DND-41 (cell line): ENCODE data around the gene SLC30A3.

Source experiments
- EZH2 ChIP-seq: IDR thresholded peaks from 3 replicates; pipeline ENCODE4 v1.6.1; 2012; ENCODE audit warnings: borderline replicate concordance, low read depth, mild to moderate bottlenecking, moderate library complexity, low read length, inconsistent platforms; ENCODE audit not compliant: severe bottlenecking
- TF ChIP-seq, protein P1 (sequence below): IDR thresholded peaks from 2 replicates; pipeline ENCODE4 v1.5.1; 2012; ENCODE audit warnings: borderline replicate concordance, low read length, moderate library complexity, mild to moderate bottlenecking; ENCODE audit not compliant: poor library complexity, severe bottlenecking; ENCODE audit errors: extremely low read depth

DNA sequence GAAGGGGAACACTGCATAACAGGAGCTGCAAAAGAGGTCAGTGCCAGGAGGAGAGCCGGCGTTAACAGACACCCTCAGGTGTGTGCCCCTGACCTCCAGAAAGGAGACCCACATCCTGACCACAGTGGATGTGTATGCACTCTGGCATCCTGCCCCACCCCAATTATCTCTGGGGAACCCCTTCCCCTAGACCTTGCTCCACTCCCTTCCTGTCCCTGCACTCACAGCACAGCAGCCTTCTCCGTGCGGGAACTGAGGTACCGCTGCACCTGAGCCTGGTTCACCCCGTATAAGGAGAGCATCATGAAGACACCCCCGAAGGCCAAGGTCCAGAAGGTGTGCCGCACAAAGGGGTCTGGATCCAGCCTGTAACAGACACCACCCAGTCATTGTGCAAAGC lies 58.3 kb downstream of the SLC30A3 start:
- TF ChIP-seq, protein P1, sequence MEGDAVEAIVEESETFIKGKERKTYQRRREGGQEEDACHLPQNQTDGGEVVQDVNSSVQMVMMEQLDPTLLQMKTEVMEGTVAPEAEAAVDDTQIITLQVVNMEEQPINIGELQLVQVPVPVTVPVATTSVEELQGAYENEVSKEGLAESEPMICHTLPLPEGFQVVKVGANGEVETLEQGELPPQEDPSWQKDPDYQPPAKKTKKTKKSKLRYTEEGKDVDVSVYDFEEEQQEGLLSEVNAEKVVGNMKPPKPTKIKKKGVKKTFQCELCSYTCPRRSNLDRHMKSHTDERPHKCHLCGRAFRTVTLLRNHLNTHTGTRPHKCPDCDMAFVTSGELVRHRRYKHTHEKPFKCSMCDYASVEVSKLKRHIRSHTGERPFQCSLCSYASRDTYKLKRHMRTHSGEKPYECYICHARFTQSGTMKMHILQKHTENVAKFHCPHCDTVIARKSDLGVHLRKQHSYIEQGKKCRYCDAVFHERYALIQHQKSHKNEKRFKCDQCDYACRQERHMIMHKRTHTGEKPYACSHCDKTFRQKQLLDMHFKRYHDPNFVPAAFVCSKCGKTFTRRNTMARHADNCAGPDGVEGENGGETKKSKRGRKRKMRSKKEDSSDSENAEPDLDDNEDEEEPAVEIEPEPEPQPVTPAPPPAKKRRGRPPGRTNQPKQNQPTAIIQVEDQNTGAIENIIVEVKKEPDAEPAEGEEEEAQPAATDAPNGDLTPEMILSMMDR: no peak
- TF ChIP-seq EZH2: no peak
